PFSK-1 (cell line): Measurements from ENCODE around the gene JMJD4.

Experiments
- FOXP2 ChIP-seq: optimal IDR thresholded peaks from 2 replicates; pipeline ENCODE3; 2011; ENCODE audit warnings: borderline replicate concordance, control low read depth, inconsistent platforms; ENCODE audit not compliant: insufficient read depth; ENCODE audit errors: extremely low read length, extremely low read depth
- POLR2AphosphoS5 ChIP-seq: IDR thresholded peaks from 2 replicates; pipeline ENCODE4 v1.6.1; 2012; ENCODE audit warnings: low read depth, mild to moderate bottlenecking, control low read depth, low read length, moderate library complexity
- REST ChIP-seq, 2 experiments: IDR thresholded peaks; 2 replicates each; pipeline versions ENCODE4 v1.6.1 to v1.8.0; 2011 to 2012; ENCODE audit warnings: low read depth in 2 of 2, low read length in 2 of 2, control low read depth in 1 of 2, inconsistent platforms in 1 of 2, mild to moderate bottlenecking in 1 of 2, moderate library complexity in 1 of 2; ENCODE audit not compliant: insufficient read depth in 1 of 2
- SIN3A ChIP-seq: IDR thresholded peaks from 2 replicates; pipeline ENCODE4 v1.6.1; 2012; ENCODE audit warnings: mild to moderate bottlenecking, low read length, moderate library complexity, borderline replicate concordance; ENCODE audit not compliant: insufficient read depth

- TF ChIP-seq POLR2AphosphoS5 (no peak), FOXP2 (no peak), SIN3A (no peak), REST (IDR thresholded peaks at IDR 0.05; ENCODE audit: insufficient read depth in 1 of 2, low read depth in 2 of 2, low read length in 2 of 2) (no peak)
Observed at GRCh38 chr1:227758366-227758765, 23.3 kb upstream of the JMJD4 start.
